Effector CD4-positive, alpha-beta T cell (primary cell): Measurements from ENCODE around the gene C12orf57.
A peak's percentile ranks its signal among the peaks of the same experiment; 100 is the strongest.

ENCODE experiments used
- DNase-seq: peaks from one replicate; pipeline ENCODE4 v3.0.0-alpha.2; 2020

Gene C12orf57

DNA sequence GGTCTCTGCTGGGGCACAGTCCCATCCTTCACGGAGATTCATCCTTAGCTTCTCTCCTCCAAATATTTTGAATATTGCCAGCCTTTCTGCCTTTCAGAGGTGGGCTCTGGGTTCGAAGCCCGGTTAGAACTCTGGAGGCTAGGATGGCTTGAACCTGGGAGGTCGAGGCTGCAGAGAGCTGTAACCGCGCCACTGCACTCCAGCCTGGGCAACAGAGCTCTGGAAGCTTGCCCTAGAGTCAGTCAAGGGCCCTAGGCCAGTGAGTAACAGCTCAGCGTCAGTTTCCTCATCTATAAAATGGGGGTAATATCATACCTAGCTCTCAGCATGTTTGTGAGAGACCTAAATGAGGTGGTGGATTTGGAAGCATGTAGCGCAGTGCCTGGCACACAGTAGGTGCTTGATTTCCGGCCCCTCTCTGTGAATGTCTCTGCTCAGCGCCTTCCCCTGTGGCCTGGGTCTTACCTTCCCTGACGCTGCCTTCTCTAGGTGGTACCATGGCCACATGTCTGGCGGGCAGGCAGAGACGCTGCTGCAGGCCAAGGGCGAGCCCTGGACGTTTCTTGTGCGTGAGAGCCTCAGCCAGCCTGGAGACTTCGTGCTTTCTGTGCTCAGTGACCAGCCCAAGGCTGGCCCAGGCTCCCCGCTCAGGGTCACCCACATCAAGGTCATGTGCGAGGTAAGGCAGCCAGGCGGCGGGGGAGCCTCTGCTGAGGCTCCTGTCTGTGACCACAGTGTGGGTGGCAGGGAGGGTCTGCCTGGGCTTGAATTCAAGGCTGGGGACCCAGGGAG lies 10.7 kb downstream of the C12orf57 start:
- DNase-seq, result no peak

GRCh38 chr12:6955108-6956020 lies 11.5 kb downstream of the C12orf57 start:
- DNase-seq, result no peak

GRCh38 chr12:6956021-6956727 lies 12.4 kb downstream of the C12orf57 start:
- DNase-seq, result no peak

GRCh38 chr12:6957151-6957701 lies 13.4 kb downstream of the C12orf57 start:
- DNase-seq, result no peak

DNA sequence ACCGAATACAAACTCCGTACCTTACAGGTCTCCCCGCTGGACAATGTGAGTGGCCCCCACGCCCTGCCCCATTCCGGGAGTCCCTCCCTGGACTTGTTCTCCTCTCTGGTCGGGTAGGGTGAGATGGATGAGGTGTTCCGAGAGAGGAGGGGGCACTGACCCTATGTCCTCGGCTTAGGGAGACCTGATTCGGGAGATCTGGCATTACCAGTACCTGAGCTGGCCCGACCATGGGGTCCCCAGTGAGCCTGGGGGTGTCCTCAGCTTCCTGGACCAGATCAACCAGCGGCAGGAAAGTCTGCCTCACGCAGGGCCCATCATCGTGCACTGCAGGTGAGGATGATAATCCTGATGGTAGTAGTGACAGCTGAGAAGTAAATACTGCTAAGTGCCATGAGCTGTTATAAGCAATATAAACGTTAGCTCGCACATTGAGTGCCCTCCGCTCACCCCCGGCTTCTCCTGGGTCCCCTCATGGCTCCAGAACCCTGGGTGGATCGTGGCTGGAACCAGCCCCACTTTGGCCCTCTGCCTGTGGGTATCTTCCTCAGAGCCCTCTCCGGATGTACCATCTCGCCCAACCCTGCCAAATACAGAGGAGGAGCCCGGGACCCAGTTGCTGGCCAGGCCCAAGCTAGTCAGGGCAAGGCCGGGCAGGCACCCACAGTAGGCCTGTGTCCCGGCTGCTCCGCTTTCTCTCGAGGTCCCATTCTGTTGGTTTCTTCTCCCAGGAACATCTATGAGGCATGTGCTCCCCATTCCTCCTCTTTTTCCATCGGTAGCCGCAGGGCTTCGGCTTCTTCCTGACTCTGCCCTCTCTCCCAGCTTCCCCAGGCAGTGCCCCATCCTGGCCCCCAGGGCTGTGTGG lies 14.2 kb downstream of the C12orf57 start:
- DNase-seq, result no peak

- DNase-seq, result no peak
These were observed 14.8 kb downstream of the C12orf57 start for GRCh38 chr12:6958609-6959057.

- DNase-seq, result peak; percentile 77
These were observed 15.4 kb downstream of the C12orf57 start for GRCh38 chr12:6959058-6959804.

GRCh38 chr12:6959805-6960592 lies 16.2 kb downstream of the C12orf57 start:
- no peak for DNase-seq

DNA sequence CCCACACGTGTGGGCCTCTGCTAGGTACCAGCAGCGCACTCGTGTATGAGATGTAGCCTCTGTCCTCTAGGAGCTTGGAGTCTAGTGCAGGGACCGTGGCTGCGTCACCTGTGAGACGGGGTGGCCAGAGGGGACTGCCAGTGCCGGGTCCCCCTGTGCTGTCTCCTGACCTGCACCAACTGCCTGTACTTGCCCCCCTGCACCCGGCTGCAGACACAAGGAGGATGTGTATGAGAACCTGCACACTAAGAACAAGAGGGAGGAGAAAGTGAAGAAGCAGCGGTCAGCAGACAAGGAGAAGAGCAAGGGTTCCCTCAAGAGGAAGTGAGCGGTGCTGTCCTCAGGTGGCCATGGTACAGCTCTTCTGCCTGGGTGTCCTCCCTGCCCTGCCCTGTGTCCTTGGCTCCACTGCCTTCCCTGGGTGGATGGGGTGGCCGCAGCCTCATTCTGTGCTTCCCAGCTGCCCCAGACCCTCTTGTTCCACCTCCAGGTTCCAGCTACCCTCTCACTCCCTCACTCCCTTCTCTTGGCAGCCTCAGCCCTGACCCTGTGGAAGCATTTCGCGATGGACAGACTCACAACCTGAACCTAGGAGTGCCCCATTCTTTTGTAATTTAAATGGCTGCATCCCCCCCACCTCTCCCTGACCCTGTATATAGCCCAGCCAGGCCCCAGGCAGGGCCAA lies 16.9 kb downstream of the C12orf57 start:
- no peak for DNase-seq

- DNase-seq, result peak; percentile 86
These were observed 17.5 kb downstream of the C12orf57 start for GRCh38 chr12:6961278-6961694.

DNA sequence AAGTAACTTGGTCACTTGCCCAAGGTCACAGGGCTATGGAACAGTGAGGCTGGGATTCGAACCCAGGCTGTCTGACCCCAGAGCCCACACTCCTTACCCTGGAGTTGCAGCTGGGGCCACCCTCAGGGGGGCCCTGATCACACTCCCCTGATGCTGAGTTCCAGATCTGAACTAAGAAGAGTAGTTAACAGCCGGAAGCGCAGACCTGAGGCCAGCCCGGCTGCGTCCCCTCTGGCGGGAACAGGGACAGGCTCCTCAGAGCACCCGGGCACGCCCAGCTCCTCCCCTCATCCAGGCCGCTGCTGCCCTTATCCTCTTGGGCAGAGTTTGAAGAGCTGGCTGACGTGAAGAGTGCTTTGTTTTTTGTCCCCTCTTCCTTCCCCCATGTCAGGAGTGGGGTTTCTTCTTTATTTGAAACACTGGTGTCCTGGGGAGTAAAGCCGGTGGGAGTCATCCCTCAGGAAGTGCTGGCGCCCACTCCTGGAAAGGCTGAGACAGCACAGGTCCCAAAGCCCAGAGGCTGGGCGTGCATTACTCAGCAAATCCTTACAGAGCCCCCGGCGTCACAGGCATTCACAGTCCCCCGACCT lies 18.0 kb downstream of the C12orf57 start:
- no peak for DNase-seq

DNA sequence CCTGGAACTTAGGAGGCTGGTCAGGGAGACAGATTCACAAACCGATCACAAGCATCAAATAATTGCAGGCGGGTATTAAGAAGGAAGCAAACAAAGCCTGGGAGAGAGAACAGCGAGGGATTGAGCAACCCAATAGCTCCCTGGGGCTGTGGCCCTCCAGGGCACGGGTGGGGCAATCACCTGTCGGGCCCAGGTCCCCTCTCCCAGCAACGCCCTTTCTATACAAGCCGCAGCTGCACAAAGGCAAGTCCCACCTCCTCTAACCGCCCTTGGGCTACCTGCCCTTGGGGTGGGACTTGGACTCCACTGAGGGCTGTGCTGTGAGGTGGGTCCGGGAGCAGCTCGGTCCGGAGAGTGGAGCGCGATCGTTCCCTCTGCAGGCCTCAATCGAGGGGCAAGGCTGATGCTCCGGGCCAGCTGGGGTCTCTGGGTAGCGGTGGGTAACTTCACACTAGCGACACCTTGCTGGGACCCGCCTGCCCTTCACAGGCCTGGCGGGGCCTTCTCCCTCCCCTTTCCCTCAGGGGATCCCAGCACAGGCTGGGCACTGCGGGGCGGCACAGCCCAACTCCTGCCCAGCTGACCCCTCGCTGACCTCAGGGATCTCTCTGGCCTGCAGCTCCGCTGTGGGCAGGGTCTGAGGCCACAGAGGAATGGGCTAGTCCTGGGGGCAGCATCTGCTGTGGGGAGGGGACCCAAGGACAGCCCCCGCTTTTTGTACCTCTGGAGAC lies 18.6 kb downstream of the C12orf57 start:
- DNase-seq, result no peak

DNA sequence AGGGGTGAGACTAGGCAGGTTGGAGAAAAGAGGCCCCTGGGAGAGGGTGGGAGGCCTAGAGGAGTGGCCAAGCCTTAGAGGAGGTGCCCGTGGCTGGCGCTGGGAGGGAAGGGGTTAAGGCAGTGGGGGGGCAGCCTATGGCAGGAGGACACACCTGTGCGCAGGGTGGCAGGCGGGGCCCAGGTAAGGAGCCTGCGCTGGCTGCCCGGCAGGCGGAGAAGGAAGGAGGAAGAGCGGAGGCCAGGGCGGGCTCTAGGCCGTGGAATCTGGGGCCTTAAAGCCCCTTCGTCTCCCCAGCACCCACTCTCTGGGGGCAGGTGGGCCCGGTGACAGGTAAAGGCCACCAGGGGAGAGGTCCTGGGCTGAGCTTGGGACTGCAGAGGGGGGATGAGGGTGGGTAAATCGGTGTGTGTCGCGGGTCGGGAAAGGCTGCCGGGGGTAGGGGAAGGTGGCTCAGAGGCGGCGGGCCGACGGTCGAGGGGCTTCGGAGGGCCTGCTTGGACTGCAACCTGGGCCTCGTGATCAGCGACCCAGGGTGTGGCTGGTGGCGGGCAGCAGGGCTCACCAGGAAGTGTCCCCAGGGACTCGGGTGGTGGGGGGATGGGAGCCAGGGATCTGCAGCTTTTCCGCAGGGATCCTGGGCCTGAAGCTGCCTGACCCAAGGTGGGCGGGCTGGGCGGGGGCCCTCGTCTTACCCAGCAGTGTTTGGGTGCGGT lies 19.4 kb downstream of the C12orf57 start:
- DNase-seq, result no peak

GRCh38 chr12:6963791-6964413 lies 20.1 kb downstream of the C12orf57 start:
- no peak for DNase-seq

DNA sequence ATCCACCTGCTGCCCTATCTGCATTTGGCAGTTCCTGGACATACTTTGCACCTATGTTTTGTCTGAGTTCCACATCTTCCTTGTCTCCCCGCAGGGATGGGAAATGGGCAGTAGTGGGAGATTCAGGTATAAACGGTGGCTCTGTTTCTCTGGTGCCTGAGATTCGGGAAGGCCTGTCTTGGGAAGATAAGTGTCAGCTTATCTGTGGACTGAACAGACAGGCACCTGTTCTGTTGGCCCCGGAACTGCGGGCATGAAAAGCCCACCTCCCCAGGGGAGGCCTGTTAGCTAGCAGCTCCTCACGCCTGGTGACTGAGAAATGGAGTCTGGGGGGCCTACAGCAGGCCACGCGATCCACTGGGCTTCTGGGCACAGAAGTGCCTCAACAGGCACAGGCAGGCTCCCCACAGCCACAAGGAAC lies 20.8 kb downstream of the C12orf57 start:
- no peak for DNase-seq

- peak; percentile 86 for DNase-seq
These were observed 21.3 kb downstream of the C12orf57 start for GRCh38 chr12:6965026-6965661.

GRCh38 chr12:6965714-6966113 lies 21.9 kb downstream of the C12orf57 start:
- no peak for DNase-seq
